Stimulated activated CD4-positive, alpha-beta T cell treated with anti-CD3 and anti-CD28 coated beads, Interleukin-12 subunit alpha, Interleukin-12 subunit beta, amount 100 ng/mL, for 48 hours (primary cell): ENCODE measurements around the gene MRPL27.

Source experiments
- DNase-seq, 3 donors: peaks; one replicate each; pipeline ENCODE4 v3.0.0-alpha.2; 2020; ENCODE audit warnings: low read depth in 2 of 3, low spot score in 1 of 3

The MRPL27 gene

GRCh38 chr17:50386510-50386909 lies 13.5 kb upstream of the MRPL27 start:
- DNase-seq, result no peak

GRCh38 chr17:50382931-50383330 lies 9.9 kb upstream of the MRPL27 start:
- DNase-seq, result no peak

- DNase-seq, result no peak
Observed at GRCh38 chr17:50381920-50382319, 8.9 kb upstream of the MRPL27 start.

- DNase-seq, result no peak
Observed at GRCh38 chr17:50381260-50381815, 8.4 kb upstream of the MRPL27 start.

- DNase-seq, result no peak
Observed at GRCh38 chr17:50380369-50381259, 7.6 kb upstream of the MRPL27 start.

GRCh38 chr17:50379351-50380132 lies 6.6 kb upstream of the MRPL27 start:
- DNase-seq, result no peak

GRCh38 chr17:50375858-50376538 lies 3.0 kb upstream of the MRPL27 start:
- no peak for DNase-seq

GRCh38 chr17:50373705-50374104 lies 721 bp upstream of the MRPL27 start:
- no peak for DNase-seq

GRCh38 chr17:50372222-50372757 lies 694 bp downstream of the MRPL27 start:
- DNase-seq, result no peak

GRCh38 chr17:50371526-50371925 lies 1.5 kb downstream of the MRPL27 start:
- DNase-seq, result no peak

GRCh38 chr17:50370052-50370451 lies 2.9 kb downstream of the MRPL27 start:
- no peak for DNase-seq

- DNase-seq, result no peak
Observed at GRCh38 chr17:50367401-50367800, 5.6 kb downstream of the MRPL27 start.

GRCh38 chr17:50365649-50366393 lies 7.2 kb downstream of the MRPL27 start:
- no peak for DNase-seq

- no peak for DNase-seq
Observed at GRCh38 chr17:50365165-50365564, 7.8 kb downstream of the MRPL27 start.

GRCh38 chr17:50364715-50365114 lies 8.3 kb downstream of the MRPL27 start:
- DNase-seq, result no peak

GRCh38 chr17:50364061-50364458 lies 8.9 kb downstream of the MRPL27 start:
- no peak for DNase-seq

- DNase-seq, result no peak
Observed at GRCh38 chr17:50363217-50364060, 9.5 kb downstream of the MRPL27 start.

- DNase-seq, result no peak
Observed at GRCh38 chr17:50362661-50363060, 10.3 kb downstream of the MRPL27 start.
